ENCODE measurements around the gene SCYL2. TPM values are rescaled to one million over a fixed set of nuclear protein-coding genes. Genes with fewer than 3 reads are reported as not detected.

SCYL2 gene
- total RNA-seq, 1 experiment from 2014 or later: 41.4 TPM

- H4K91ac ChIP-seq (ENCODE audit: insufficient read length, low read depth, low read length): no peak overlapping the region
- H3K23ac ChIP-seq (ENCODE audit: insufficient read length, low read depth, low read length): no peak overlapping the region
- H2BK15ac ChIP-seq (ENCODE audit: low read depth, low read length): no peak overlapping the region
- no peaks in the 10 kb centered on the region for H3K4me1 ChIP-seq (ENCODE audit: insufficient read depth, low read length)
- H3K56ac ChIP-seq (ENCODE audit: insufficient read length, low read depth, low read length): no peak overlapping the region
- WGBS (ENCODE audit: extremely low coverage, insufficient read length, low lambda C conversion rate): no CpG with 5 or more reads among the region's 1 CpG
- no peak overlapping the region for H4K8ac ChIP-seq (replicated peaks; ENCODE audit: insufficient read length, low read depth, low read length)
- no peak overlapping the region for H3T11ph ChIP-seq (ENCODE audit: low read length)
- H3K9me3 ChIP-seq (ENCODE audit: control insufficient read depth, low read depth, low read length): no peaks in the 10 kb centered on the region
- H3K4me2 ChIP-seq (ENCODE audit: insufficient read depth, insufficient read length, low read length): no peak overlapping the region
- H3K9ac ChIP-seq (ENCODE audit: extremely low read depth, insufficient read length, low read length): no peak overlapping the region
- no peaks in the 10 kb centered on the region for H3K27me3 ChIP-seq (ENCODE audit: insufficient read depth, low read length)
- no peak overlapping the region for H3K4ac ChIP-seq (ENCODE audit: low read depth, low read length)
- TF ChIP-seq CTCF (conservative IDR thresholded peaks at IDR 0.05): no peak
- H4K5ac ChIP-seq (ENCODE audit: insufficient read length, low read depth, low read length): no peak overlapping the region
- DNase-seq: no peak
- H3K27ac ChIP-seq (ENCODE audit: insufficient read length, low read depth, low read length): no peak overlapping the region
- no peak overlapping the region for H3K18ac ChIP-seq (ENCODE audit: insufficient read length, low read depth, low read length)
- Mint-ChIP-seq H3K4me1 (no peaks in the 10 kb centered on the region), H3K4me3 (no peak overlapping the region), H3K27ac (peak overlapping the region; percentile 8 to 48 (median 24); a peak in 3 of 7 replicates), H3K27me3 (ENCODE audit: low read depth) (no peaks in the 10 kb centered on the region), H3K9me3 (no peaks in the 10 kb centered on the region), H3K36me3 (ENCODE audit: insufficient read depth in 1 of 3, low read depth in 3 of 3) (peaks cover 0 to 9% (median 0%) of the 10 kb centered on the region in 3 experiments; a peak in 3 of 7 replicates)
- no peaks in the 10 kb centered on the region for H3K79me1 ChIP-seq (ENCODE audit: insufficient read depth, low read depth, low read length, poor library complexity, severe bottlenecking)
- no peak overlapping the region for H2BK5ac ChIP-seq (ENCODE audit: insufficient read length, low read length)
- no peak overlapping the region for H2AFZ ChIP-seq (ENCODE audit: low read length)
- no peak overlapping the region for H2BK12ac ChIP-seq (ENCODE audit: insufficient read length, low read depth, low read length)
- H2BK20ac ChIP-seq (ENCODE audit: low read depth, low read length, poor library complexity, severe bottlenecking): no peak overlapping the region
- H4K20me1 ChIP-seq (ENCODE audit: control insufficient read depth, insufficient read depth, insufficient read length): no peaks in the 10 kb centered on the region
- H3K14ac ChIP-seq (ENCODE audit: insufficient read depth, low read length): no peak overlapping the region
- no peak overlapping the region for H2BK120ac ChIP-seq (ENCODE audit: low read depth, low read length, poor library complexity, severe bottlenecking)
- no peaks in the 10 kb centered on the region for H3K79me2 ChIP-seq (ENCODE audit: insufficient read depth, low read length)
- H3K23me2 ChIP-seq (ENCODE audit: insufficient read length, low read depth, low read length, poor library complexity, severe bottlenecking): no peaks in the 10 kb centered on the region
- no peak overlapping the region for H2AK5ac ChIP-seq (ENCODE audit: insufficient read length, low read length)
These were observed 12.1 kb upstream of the SCYL2 start for GRCh38 chr12:100254876-100255275.

Data from H9 (cell line).